GM12874 (cell line): ENCODE results near the gene CACNA2D3.
A peak's percentile ranks its signal among the peaks of the same experiment; 100 is the strongest.

Experiments
- TF ChIP-seq, protein P1 (sequence below): IDR thresholded peaks from 2 replicates; pipeline ENCODE4 v1.5.1; 2011; ENCODE audit warnings: low read depth, mild to moderate bottlenecking, control low read depth, low read length, moderate library complexity; ENCODE audit not compliant: insufficient read depth

CACNA2D3 gene

GRCh38 chr3:54366839-54367238, 244.5 kb downstream of the CACNA2D3 start:
- TF ChIP-seq, protein P1, sequence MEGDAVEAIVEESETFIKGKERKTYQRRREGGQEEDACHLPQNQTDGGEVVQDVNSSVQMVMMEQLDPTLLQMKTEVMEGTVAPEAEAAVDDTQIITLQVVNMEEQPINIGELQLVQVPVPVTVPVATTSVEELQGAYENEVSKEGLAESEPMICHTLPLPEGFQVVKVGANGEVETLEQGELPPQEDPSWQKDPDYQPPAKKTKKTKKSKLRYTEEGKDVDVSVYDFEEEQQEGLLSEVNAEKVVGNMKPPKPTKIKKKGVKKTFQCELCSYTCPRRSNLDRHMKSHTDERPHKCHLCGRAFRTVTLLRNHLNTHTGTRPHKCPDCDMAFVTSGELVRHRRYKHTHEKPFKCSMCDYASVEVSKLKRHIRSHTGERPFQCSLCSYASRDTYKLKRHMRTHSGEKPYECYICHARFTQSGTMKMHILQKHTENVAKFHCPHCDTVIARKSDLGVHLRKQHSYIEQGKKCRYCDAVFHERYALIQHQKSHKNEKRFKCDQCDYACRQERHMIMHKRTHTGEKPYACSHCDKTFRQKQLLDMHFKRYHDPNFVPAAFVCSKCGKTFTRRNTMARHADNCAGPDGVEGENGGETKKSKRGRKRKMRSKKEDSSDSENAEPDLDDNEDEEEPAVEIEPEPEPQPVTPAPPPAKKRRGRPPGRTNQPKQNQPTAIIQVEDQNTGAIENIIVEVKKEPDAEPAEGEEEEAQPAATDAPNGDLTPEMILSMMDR = no peak

DNA sequence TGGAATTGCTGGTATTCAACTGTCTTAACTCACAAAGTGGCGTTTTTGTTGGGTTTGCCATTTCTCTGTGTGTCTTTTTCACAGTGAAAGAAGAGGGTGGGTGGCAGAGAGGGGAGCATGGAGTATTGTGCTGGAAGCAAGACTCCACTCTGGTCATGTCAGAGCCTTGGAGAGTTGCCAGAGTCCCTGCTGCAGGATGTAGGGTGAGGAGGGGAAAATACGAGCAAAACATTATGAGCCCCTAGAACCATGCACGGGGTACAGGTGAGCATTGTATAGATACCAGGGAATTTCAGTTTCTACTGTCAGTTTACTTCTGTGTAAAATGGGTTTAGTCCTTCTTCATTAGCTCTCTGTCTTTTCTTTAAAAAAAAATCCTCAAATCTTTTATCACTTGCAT, 249.9 kb downstream of the CACNA2D3 start:
- TF ChIP-seq, protein P1 = no peak

GRCh38 chr3:54374214-54374852, 252.0 kb downstream of the CACNA2D3 start:
- TF ChIP-seq, protein P1 = peak; percentile 46; the same call in 1 of the 2 replicates

DNA sequence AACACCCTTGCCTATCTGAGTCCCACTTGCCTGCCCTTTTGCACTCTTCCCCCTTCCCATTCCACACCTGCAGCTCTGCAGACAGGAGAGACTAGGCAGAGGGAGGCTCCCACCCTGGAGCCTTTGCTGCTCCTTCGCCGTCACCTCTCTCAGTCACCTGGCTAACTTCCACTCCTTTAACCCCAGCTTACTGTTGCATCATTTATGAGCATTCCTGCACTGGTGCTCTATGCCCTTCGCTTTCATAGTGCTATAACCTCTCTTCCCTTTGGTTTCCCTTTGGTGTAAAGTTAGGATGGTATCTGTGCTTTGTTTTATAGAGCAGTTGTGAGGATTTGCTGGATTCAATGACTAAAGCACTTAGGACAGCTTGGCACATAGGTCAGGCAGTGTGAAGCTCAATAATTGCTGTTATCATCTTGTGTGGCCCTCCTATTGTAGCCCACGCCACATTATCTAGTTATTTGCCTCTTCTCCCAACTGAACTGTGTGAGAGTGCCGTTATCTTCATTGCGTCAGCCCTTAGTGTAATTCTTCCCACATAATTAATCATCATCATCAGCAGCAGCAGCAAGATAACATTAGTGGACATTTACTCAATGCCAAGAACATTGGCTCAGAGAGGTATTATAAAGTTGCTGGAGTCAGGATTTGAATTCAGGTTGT, 253.9 kb downstream of the CACNA2D3 start:
- TF ChIP-seq, protein P1 = no peak

DNA sequence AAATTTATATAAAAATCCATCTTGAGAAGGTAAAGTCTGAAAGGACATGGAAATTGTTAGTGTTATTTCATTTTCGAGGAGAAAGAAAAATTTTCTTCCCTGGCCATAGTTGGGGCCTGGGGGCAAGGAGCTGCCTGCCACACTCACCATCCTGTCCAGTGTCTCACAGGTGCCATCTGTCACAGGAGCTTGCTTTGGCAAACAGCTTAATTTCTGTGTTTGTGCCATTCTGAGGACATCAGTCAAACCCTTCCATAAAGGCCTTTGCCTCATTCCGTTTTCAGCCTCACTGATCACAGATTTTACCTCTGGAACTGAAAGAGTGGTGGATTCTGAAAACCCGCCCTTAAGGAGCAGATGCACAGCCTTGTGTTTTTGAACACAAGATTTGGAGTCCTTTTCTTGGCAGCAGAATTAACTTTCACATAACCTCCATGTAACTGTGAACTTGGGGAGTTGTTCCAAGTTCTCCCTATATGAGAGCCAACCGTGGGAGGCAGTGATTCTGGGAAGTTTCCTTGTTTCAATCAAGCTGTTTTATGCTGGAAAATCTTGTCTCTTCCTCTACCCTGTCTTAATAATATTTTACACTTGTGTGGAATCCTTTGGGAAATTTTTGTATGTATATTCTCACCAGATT, 254.7 kb downstream of the CACNA2D3 start:
- TF ChIP-seq, protein P1 = no peak

- TF ChIP-seq, protein P1 = no peak
Observed at GRCh38 chr3:54378184-54378583, 255.8 kb downstream of the CACNA2D3 start.

- TF ChIP-seq, protein P1 = no peak
Observed at GRCh38 chr3:54384279-54384678, 261.9 kb downstream of the CACNA2D3 start.
